PFSK-1 (cell line): ENCODE data around the gene MX2.

ENCODE experiments used
- FOXP2 ChIP-seq: optimal IDR thresholded peaks from 2 replicates; pipeline ENCODE3; 2011; ENCODE audit warnings: borderline replicate concordance, control low read depth, inconsistent platforms; ENCODE audit not compliant: insufficient read depth; ENCODE audit errors: extremely low read length, extremely low read depth
- POLR2AphosphoS5 ChIP-seq: IDR thresholded peaks from 2 replicates; pipeline ENCODE4 v1.6.1; 2012; ENCODE audit warnings: low read depth, mild to moderate bottlenecking, control low read depth, low read length, moderate library complexity
- SIN3A ChIP-seq: IDR thresholded peaks from 2 replicates; pipeline ENCODE4 v1.6.1; 2012; ENCODE audit warnings: mild to moderate bottlenecking, low read length, moderate library complexity, borderline replicate concordance; ENCODE audit not compliant: insufficient read depth
- TAF1 ChIP-seq: IDR thresholded peaks from 2 replicates; pipeline ENCODE4 v1.6.1; 2012; ENCODE audit warnings: low read length, control low read depth, borderline replicate concordance; ENCODE audit not compliant: insufficient read depth
- TF ChIP-seq, protein P1 (sequence below), 2 experiments: IDR thresholded peaks; 2 replicates each; pipeline versions ENCODE4 v1.6.1 to v1.8.0; 2011 to 2012; ENCODE audit warnings: low read depth in 2 of 2, low read length in 2 of 2, control low read depth in 1 of 2, inconsistent platforms in 1 of 2, mild to moderate bottlenecking in 1 of 2, moderate library complexity in 1 of 2; ENCODE audit not compliant: insufficient read depth in 1 of 2

DNA sequence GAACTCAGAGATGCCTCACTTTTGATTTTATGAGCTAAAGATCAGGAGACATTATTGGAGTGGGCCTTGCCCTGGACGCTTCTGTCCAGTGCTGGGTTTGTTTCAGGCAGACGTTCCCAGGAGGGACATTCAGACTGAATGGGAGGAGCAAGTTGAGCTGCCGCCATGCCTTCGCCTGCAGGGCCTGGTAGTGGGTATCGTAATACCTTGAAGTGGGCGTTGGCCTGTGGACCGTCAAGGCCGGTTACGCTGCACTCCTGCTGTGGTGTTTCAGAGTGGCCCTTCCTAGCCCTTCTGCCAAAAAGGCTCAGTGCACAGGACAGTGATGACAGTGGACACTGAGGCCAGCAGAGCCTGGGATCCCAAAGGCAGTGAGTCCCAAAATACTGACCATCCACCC lies 43.6 kb upstream of the MX2 start:
- TF ChIP-seq, protein P1, sequence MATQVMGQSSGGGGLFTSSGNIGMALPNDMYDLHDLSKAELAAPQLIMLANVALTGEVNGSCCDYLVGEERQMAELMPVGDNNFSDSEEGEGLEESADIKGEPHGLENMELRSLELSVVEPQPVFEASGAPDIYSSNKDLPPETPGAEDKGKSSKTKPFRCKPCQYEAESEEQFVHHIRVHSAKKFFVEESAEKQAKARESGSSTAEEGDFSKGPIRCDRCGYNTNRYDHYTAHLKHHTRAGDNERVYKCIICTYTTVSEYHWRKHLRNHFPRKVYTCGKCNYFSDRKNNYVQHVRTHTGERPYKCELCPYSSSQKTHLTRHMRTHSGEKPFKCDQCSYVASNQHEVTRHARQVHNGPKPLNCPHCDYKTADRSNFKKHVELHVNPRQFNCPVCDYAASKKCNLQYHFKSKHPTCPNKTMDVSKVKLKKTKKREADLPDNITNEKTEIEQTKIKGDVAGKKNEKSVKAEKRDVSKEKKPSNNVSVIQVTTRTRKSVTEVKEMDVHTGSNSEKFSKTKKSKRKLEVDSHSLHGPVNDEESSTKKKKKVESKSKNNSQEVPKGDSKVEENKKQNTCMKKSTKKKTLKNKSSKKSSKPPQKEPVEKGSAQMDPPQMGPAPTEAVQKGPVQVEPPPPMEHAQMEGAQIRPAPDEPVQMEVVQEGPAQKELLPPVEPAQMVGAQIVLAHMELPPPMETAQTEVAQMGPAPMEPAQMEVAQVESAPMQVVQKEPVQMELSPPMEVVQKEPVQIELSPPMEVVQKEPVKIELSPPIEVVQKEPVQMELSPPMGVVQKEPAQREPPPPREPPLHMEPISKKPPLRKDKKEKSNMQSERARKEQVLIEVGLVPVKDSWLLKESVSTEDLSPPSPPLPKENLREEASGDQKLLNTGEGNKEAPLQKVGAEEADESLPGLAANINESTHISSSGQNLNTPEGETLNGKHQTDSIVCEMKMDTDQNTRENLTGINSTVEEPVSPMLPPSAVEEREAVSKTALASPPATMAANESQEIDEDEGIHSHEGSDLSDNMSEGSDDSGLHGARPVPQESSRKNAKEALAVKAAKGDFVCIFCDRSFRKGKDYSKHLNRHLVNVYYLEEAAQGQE (IDR thresholded peaks at IDR 0.05; ENCODE audit: insufficient read depth in 1 of 2, low read depth in 2 of 2, low read length in 2 of 2), result no peak
- TF ChIP-seq POLR2AphosphoS5 (no peak), TAF1 (no peak), SIN3A (no peak), FOXP2 (no peak)
